GM19455 (cell line): ENCODE measurements around the gene KCNK7.

Experiments
- ATAC-seq: cut with Tn5 transposase; IDR thresholded peaks from one replicate; pipeline ENCODE4 v1.9.1; 2021; ENCODE audit not compliant: unreplicated experiment

KCNK7 gene

DNA sequence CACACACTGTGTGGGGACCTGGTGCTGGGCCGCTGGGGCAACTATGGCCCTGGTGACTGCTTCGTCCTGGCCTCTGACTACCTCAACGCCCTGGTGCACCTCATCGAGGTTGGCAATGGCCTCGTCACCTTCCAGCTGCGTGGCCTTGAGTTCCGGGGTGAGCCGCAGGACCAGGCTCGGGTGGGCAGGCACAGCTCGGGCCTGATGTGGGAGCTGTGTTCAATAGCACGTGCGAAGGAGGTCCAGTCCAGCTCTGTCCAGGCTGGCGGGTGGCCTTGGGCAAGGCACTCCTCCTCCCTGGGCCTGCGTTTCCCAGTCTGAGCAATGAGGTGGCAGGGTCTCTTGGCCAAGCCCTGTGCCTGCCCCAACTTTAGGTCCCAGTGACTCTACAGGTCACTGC lies 34.0 kb upstream of the KCNK7 start:
- ATAC-seq: no peak

- no peak for ATAC-seq
These were observed 31.6 kb upstream of the KCNK7 start for GRCh38 chr11:65627202-65627601.

DNA sequence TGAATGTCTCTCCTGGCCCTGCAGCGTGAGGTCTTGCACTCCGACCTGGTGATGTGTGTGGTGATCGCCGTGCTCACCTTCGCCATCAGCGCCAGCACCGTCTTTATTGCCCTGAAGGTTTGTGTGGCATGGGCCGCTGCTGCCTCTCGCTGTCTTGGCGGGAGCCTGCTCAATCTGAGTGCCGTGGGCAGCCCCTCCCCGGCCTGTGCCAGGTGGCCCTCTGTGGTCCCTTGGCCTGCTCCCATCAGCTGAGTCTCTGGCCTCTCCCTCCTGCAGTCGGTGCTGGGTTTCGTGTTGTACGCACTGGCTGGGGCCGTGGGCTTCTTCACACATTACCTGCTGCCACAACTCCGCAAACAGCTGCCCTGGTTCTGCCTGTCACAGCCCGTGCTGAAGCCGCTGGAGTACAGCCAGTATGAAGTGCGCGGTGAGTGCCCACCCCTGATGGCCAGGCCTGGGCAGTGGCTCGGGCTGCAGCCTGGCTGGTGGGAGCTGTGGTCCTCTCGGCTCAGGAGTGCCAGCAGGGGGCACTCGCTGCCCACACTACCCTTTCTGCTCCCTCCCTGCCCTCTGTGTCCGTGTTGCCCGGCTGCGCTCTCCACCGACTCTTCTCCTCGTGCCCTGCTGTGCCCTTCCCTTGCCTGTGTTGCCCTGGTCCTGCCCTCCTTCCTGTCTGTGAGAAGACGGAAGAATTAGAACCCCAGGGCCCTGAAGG lies 30.2 kb upstream of the KCNK7 start:
- no peak for ATAC-seq

- no peak for ATAC-seq
These were observed 29.5 kb upstream of the KCNK7 start for GRCh38 chr11:65624931-65625627.

DNA sequence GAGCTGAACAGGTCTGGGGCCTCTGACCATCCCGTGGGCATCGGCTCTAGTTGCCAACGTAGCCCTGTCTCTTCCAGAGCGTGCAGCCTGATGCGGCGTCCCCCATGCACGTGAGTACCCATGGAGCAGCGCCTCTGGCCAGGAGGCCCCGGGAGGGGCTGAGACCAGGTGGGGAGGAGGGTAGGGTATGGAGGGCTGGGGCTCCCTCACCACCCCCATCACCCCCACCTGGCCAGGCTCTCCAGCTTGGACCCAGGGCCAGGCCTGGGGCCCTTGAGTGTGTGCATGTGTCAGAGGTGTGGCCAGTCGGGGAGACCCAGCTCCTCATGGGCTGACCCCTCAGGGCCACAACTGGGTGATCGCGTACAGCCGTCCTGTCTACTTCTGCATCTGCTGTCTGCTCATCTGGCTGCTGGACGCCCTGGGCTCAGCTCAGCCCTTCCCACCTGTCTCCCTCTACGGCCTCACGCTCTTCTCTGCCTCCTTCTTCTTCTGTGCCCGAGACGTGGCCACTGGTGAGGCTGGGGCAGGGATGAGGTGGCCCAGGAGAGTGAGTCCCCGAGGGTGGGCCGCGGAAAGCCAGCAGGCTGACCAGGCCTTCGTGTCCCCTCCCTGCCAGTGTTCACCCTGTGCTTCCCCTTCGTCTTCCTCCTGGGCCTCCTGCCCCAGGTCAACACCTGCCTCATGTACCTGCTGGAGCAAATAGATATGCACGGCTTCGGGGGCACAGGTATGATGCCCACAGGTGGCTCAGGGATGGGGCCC lies 28.4 kb upstream of the KCNK7 start:
- ATAC-seq: no peak

DNA sequence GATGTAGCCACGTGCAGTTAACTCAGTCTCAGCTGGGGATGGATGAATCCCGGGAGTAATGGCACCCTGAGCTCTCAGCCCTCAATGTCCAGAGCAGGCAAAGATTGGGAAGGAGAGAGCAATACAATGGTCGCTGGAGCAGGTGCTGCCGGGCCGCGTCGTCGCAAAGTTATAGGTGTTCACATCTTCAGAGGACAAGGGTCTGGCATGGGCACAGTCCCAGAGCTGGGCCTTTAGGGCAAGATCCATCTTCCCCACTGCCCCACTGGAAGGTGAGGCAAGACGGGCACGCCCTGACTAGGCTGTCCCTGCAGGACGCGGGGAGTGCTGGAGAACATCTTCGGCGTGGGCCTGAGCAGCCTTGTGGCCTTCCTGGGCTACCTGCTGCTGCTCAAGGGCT lies 27.6 kb upstream of the KCNK7 start:
- no peak for ATAC-seq

- no peak for ATAC-seq
These were observed 26.4 kb upstream of the KCNK7 start for GRCh38 chr11:65622011-65622410.

DNA sequence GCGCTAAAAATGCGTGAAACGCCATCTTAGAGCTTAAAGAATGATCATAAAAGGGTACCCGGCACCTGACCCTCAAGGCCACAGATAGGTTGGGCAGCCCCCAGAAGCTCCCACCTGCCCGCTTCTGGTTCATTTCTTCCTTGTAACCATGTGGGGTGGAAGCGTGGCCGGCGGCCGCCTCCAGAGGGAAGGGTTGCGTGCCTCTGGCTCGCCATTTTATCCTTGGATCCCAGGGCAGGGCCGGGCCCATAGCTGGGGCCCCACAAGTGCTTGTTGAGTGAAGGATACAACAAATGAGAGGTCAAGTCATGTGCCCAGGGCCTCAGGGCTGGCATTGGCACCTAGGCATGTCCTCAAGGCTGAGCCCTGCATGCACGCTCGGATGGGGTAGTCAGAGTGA lies 25.9 kb upstream of the KCNK7 start:
- no peak for ATAC-seq

DNA sequence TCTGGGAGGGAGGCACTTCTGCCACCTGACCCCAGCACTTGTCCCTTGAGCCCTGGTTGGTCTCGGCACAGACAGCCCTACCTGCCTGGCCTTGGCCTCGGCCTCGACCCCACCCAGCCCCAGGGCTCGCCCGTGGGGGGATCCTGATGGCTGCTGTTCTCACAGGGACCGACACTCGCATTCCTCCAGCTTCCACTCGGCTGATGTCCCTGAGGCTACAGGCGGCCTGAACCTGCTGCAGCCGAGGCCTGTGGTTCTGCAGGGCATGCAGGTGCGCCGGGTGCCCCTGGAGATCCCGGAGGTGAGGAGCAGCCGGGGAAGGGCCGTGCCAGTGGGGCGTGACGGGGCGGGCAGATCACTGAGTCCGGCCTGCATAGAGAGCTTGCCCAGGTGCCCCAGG lies 25.1 kb upstream of the KCNK7 start:
- no peak for ATAC-seq

DNA sequence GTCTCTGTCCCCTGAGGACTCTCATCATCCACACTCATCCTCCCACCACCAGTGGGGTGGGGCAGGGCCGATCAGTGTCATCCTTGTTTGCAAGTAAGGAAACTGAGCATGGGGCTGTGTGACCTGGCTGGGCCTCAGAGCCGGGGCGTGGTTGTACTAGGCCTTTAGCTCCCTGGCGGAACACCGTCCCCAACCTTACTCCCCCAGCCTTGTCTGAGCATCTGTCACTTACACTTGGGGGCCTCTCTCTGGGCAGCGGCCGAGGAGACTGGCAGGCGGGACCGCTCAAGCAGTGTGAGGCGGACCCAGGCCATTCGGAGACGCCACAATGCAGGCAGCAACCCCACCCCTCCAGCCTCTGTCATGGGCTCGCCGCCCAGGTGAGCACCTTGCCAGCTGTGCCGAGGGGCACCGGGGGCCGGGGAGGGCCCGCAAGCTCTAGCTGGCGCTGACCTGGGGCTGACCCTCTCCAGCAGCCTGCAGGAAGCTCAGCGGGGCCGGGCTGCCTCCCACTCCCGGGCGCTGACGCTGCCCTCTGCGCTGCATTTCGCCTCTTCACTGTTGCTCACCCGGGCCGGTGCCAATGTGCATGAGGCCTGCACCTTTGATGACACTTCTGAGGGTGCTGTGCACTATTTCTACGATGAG lies 23.8 kb upstream of the KCNK7 start:
- ATAC-seq: no peak

DNA sequence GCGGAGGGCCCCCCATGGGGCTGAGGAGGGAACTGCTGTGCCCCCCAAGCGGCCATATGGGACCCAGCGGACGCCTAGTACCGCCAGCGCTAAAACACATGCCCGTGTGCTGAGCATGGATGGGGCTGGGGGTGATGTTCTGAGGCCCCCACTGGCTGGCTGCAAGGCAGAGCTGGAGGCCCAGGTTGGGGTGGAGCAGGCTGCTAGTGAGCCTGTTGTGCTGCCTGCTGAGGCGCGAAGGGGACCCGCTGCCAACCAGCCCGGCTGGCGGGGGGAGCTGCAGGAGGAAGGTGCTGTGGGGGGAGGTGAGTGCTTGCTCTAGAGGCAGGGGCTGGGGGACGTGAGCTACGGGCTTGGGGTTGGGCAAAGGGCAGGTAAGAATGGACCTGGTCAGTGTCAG lies 23.2 kb upstream of the KCNK7 start:
- no peak for ATAC-seq

GRCh38 chr11:65617990-65618751 lies 22.6 kb upstream of the KCNK7 start:
- no peak for ATAC-seq

GRCh38 chr11:65617136-65617850 lies 21.7 kb upstream of the KCNK7 start:
- ATAC-seq: no peak

- no peak for ATAC-seq
These were observed 21.0 kb upstream of the KCNK7 start for GRCh38 chr11:65616575-65617001.

GRCh38 chr11:65615950-65616574 lies 20.5 kb upstream of the KCNK7 start:
- ATAC-seq: no peak

DNA sequence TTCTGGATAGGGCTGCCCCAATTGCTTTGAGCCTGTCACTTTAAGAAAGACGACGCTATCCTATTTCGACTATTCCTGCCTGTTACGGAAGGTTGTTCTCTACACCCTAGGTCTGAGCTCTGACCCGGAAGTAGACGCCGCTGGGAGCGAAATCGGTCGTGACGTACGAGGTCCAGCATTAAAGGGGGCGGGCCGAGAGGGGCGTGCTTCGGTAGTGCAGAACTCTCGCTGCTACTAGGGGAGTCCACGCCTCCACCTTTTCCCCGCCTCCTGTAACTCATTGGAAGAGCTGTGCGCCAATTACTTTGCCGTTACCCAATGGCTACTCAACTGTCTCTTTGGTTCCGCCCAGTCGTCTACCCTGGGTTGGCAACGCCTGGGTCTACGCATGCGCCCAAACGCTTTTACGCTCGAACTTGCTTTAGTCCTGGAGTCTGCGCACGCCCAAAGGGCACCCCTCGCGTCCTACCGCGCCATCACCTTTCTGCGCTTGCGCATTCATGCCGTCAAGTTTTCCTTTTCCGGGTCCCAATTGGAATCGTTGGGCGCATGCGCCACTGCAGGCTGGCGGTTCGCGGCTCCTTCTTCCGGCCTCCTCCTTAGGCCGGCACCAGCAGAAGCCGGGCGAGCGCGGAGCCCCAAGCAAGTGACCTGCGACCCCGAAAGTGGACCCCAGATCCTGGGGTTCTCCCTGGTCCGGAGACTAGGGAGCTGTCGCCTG lies 19.8 kb upstream of the KCNK7 start, which contains the start of gene PCNX3:
TSS of gene PCNX3 (plus strand) at position 548 of the 721 bp plus-strand sequence. CDS start 536 bp downstream, outside the sequence.
- peak; percentile 75 for ATAC-seq

DNA sequence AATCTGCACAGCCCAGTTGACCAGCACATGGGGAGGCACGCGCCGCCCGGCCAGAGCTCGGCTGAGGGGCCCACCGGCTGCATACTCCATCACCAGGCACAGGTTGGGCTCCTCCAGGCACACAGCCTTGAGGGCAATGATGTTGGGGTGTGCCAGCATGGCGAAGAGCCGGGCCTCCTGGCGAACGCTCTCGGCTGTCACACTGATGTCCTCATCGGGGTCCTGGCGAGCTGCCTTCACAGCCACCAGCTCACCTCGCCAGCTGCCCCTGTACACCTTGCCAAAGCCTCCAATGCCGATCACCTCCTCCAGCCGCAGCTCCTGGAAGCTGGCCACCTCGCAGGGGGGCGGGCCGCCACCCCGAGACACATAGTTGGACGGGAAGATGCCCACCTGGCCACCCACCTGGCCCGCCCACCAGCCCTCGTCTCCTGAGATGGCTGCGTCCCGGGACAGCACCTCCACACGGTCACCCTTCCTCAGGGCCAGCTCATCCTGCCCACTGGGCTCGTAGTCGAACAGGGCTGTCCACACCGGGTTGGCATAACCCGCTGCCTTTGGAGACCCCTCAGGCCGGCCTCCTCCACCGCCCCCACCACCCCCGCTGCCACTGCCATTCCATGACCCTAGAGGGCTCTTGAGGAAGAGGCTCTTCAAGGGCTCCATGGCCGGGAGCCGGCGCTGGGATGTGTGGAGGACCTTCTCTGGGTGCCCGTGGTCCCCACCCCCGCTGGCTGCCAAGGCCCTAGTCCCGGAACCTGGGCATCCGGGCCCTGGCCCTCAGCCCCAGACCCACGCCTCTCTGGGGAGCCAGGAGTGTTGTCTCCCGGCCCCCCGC lies 17.7 kb upstream of the KCNK7 start:
- no peak for ATAC-seq

DNA sequence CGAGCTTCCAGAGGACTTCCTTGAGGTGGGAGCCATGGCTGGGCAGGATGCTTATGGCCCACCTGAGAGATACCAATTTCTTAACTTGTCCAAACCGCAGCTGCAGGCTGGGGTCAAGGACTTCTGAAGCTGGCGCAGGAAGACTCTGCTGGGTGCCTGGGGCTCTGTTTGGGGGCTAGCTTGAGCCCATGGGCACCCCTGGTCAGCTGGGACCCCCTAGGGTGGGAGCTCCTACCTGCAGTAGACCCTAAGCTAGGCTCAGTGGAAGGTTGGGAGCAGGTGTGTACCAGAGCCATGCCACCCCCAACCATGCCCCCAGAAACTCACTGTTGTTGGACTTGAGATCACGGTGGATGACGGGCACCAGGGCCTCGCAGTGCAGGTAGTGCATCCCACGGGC lies 17.1 kb upstream of the KCNK7 start:
- no peak for ATAC-seq
